ENCODE data around the gene CDK5RAP3. TPM values are rescaled to one million over a fixed set of nuclear protein-coding genes. Genes with fewer than 3 reads are reported as not detected.
"Not testable (repeated sequence)": the region's sequence is repeated elsewhere in the genome, so short reads cannot be mapped to it uniquely, and the experiment has no call there.

CDK5RAP3 gene, protein sequence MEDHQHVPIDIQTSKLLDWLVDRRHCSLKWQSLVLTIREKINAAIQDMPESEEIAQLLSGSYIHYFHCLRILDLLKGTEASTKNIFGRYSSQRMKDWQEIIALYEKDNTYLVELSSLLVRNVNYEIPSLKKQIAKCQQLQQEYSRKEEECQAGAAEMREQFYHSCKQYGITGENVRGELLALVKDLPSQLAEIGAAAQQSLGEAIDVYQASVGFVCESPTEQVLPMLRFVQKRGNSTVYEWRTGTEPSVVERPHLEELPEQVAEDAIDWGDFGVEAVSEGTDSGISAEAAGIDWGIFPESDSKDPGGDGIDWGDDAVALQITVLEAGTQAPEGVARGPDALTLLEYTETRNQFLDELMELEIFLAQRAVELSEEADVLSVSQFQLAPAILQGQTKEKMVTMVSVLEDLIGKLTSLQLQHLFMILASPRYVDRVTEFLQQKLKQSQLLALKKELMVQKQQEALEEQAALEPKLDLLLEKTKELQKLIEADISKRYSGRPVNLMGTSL
- total RNA-seq (2012; rRNA removed) = 35.8 and 42.3 TPM in 2 replicates

DNA sequence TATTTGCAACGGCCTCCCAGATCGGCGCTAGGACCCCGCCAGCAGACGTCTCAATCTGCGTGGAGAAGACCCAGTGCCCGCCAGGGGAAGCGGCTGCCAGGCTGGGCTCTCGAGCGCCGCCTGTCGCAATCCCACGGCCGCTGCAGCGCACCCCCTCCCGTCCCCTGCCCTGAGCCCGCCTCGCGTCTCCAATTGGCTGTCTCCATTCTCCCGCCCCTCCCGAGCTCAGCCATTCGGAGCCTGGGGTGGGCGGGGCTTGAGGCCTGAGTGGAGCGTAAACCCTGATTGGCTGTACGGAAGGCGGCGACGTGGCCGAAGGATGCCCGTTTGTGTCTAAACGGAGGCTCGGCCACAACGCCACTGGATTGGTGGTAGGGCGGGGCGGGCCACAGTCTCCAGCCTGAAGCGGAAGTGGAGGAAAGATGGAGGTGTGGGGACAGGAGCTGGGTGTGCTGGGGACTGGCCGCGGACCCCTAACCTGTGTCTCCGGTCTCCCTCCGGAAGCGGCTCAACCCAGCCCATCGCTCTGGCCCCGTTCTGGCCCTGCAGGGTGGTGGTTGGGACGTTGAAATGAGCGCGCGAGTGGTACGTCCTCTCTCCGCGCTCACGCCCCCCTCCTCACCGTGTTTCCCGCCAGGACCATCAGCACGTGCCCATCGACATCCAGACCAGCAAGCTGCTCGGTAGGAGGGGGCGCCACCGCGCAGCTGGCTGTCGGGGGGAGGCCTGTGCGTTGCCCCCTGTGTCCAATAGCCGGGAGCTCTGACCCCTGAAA, at the start of gene CDK5RAP3:
Gene CDK5RAP3 (plus strand): TSS at position 389 of the 775 bp plus-strand sequence. CDS start 34 bp downstream, at position 423.
- H3K9ac ChIP-seq (ENCODE audit: low read depth, low read length) = peak within 1 kb of the TSS; percentile 87
- H3K4me1 ChIP-seq (ENCODE audit: control insufficient read depth, insufficient read depth, low read length) = peaks cover 28% of the 10 kb centered on the region

DNA sequence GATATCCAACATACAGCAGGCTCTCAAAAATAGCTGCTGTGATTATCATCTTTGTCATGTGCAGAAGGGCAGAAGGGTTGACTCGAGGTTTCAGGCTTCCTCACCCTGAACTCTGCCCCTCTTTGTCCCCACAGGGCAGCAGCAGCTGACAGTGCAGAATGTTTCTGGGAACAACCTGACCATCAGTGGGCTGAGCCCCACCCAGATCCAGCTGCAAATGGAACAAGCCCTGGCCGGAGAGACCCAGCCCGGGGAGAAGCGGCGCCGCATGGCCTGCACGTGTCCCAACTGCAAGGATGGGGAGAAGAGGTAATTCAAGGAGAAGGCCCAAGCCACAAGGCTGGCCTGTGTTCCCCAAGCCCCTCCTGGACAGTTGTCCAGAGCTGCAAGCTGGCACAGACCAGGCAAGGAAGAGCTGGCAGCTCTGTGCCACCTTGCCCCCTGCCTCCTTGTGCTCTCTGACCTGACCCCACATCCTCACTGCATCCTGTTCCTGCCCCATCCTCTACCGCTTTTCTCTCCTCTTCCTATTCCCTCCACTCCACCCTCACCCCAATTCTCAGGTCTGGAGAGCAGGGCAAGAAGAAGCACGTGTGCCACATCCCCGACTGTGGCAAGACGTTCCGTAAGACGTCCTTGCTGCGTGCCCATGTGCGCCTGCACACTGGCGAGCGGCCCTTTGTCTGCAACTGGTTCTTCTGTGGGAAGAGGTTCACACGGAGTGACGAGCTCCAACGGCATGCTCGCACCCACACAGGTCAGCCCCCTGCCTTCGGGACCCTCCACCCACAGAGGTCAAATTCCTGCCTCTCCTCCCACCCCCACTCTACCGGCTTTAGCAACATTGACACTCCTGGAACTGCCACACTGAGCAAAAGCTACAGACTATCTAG, 45.9 kb upstream of the CDK5RAP3 start:
- Histone ChIP-seq H3K9ac (ENCODE audit: low read depth, low read length) (no peak overlapping the region), H3K4me2 (ENCODE audit: low read length) (no peak overlapping the region), H3K4me1 (ENCODE audit: control insufficient read depth, insufficient read depth, low read length) (no peaks in the 10 kb centered on the region), H3K27me3 (ENCODE audit: control insufficient read depth, insufficient read depth, low read length) (no peaks in the 10 kb centered on the region), H3K9me3 (replicated peaks; ENCODE audit: low read length) (no peaks in the 10 kb centered on the region), H3K4me3 (ENCODE audit: low read length) (no peak overlapping the region), H3K36me3 (ENCODE audit: insufficient read depth, low read length) (peaks cover 23% of the 10 kb centered on the region)

More for the DNA sequence above, at the start of gene CDK5RAP3:
- H3K9me3 ChIP-seq (replicated peaks; ENCODE audit: low read length) = no peaks in the 10 kb centered on the region
- H3K4me3 ChIP-seq (ENCODE audit: low read length) = peak within 1 kb of the TSS; percentile 94
- H3K36me3 ChIP-seq (ENCODE audit: insufficient read depth, low read length) = peaks cover 16% of the 10 kb centered on the region
- no peaks in the 10 kb centered on the region for H3K27me3 ChIP-seq (ENCODE audit: control insufficient read depth, insufficient read depth, low read length)
- peak within 1 kb of the TSS; percentile 97 for H3K4me2 ChIP-seq (ENCODE audit: low read length)

DNA sequence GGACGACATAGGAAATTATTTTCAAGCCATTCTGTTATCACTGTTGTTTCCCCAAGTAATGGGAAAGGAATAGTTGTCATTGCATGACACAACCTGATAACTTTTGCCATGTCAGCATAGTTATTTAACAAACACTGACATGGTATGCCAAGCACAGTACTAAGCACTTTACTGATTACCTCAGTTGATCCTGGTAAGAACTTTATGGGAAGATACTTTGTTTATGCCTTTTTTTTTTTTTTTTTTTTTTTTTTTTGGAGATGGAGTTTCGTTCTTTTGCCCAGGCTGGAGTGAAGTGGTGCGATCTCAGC, 45.3 kb upstream of the CDK5RAP3 start:
- Histone ChIP-seq H3K4me3 (ENCODE audit: low read length) (no peak overlapping the region), H3K4me2 (ENCODE audit: low read length) (no peak overlapping the region), H3K9ac (ENCODE audit: low read depth, low read length) (no peak overlapping the region), H3K27me3 (ENCODE audit: control insufficient read depth, insufficient read depth, low read length) (no peaks in the 10 kb centered on the region), H3K36me3 (ENCODE audit: insufficient read depth, low read length) (peaks cover 23% of the 10 kb centered on the region), H3K4me1 (ENCODE audit: control insufficient read depth, insufficient read depth, low read length) (no peaks in the 10 kb centered on the region), H3K9me3 (replicated peaks; ENCODE audit: low read length) (no peaks in the 10 kb centered on the region)

DNA sequence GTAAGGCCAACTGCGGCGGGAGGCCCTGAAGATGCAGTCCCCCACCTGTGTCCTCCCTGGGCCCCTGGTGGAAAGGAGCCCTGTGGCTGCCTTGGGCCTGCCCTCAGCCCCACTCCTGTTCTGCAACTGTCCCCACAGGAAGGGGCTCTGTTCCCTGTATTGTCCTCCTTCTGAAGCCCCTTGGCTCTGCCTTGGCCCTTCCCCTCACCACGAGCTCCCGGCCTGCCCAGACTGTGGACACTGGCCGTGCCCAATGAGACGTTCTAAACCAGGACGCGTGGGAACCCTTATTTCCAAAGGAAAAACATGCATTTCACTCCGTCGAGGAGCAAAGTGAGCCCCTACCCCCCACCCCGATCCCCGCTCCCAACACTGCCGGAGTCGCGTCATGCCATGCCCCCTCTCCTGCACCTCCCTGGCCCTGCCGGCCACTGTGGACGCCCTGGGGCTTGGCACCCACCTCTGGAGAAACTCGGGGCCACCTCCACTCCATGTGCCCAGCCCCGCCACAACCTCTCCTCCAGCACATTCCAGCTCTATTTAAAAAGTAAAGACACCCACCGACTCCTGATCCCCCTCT, 43.0 kb upstream of the CDK5RAP3 start:
- Histone ChIP-seq H3K4me2 (ENCODE audit: low read length) (no peak overlapping the region), H3K4me3 (ENCODE audit: low read length) (no peak overlapping the region), H3K27me3 (ENCODE audit: control insufficient read depth, insufficient read depth, low read length) (no peaks in the 10 kb centered on the region), H3K4me1 (ENCODE audit: control insufficient read depth, insufficient read depth, low read length) (peaks cover 3% of the 10 kb centered on the region), H3K9ac (ENCODE audit: low read depth, low read length) (no peak overlapping the region), H3K36me3 (ENCODE audit: insufficient read depth, low read length) (peaks cover 21% of the 10 kb centered on the region), H3K9me3 (replicated peaks; ENCODE audit: low read length) (no peaks in the 10 kb centered on the region)

DNA sequence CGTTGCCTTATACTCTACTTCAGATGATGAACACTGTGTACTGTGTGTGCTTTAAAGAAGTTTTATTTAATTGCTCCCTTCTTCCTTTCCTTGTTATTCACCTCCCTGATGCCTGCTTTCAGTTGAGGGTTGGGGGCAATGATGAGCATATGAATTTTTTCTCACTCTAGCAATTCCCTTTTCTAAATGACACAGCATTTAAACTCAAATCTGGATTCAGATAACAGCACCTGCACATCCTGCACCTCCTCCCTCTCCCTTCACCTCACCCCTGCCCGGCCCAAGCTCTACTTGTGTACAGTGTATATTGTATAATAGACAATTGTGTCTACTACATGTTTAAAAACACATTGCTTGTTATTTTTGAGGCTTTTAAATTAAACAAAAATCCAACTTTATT, 42.5 kb upstream of the CDK5RAP3 start:
- H3K9me3 ChIP-seq (replicated peaks; ENCODE audit: low read length) = no peaks in the 10 kb centered on the region
- no peaks in the 10 kb centered on the region for H3K27me3 ChIP-seq (ENCODE audit: control insufficient read depth, insufficient read depth, low read length)
- peaks cover 3% of the 10 kb centered on the region for H3K4me1 ChIP-seq (ENCODE audit: control insufficient read depth, insufficient read depth, low read length)
- no peak overlapping the region for H3K9ac ChIP-seq (ENCODE audit: low read depth, low read length)
- no peak overlapping the region for H3K4me2 ChIP-seq (ENCODE audit: low read length)
- no peak overlapping the region for H3K4me3 ChIP-seq (ENCODE audit: low read length)
- H3K36me3 ChIP-seq (ENCODE audit: insufficient read depth, low read length) = peaks cover 16% of the 10 kb centered on the region

DNA sequence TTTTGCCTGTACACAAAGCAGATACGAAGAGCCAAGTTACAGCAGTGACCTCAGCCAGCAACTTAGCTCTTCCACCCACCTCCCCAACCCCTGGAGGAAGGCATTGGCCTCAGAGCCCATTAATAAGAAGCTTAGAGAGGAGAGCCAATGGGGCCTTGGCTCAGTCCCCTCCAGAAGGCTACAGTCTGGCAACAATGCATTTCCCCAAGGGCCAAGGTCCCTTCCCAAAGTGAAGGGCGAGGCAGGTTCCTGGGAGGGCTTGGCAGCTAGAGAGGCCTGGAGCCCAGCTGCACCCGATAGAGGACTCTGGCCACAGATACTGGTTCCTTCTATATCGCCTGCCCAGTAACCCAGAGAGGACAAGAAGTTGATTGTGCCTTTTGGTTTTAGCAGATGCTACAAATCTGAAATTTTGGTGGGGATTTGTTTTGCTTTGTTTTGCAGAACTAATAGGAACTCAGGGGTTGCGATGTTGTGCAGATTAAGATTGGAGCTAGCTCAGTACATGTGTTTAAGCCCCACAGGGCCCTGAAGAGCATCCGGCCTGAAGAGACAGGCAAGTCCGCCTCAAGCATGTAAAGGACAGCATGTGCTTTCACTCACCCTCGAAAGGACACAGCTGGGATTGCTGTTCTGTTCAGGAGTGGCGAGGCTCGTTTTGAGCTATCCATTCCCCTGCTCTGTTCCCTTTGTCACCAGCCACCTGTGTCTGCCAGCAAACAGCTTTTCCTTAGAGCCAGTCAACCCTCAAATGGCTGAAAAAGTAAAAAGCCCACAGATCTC, 41.5 kb upstream of the CDK5RAP3 start:
- H3K4me2 ChIP-seq (ENCODE audit: low read length) = no peak overlapping the region
- no peak overlapping the region for H3K4me3 ChIP-seq (ENCODE audit: low read length)
- H3K36me3 ChIP-seq (ENCODE audit: insufficient read depth, low read length) = peaks cover 15% of the 10 kb centered on the region
- no peaks in the 10 kb centered on the region for H3K9me3 ChIP-seq (replicated peaks; ENCODE audit: low read length)
- no peaks in the 10 kb centered on the region for H3K27me3 ChIP-seq (ENCODE audit: control insufficient read depth, insufficient read depth, low read length)
- H3K9ac ChIP-seq (ENCODE audit: low read depth, low read length) = no peak overlapping the region
- H3K4me1 ChIP-seq (ENCODE audit: control insufficient read depth, insufficient read depth, low read length) = peaks cover 3% of the 10 kb centered on the region

DNA sequence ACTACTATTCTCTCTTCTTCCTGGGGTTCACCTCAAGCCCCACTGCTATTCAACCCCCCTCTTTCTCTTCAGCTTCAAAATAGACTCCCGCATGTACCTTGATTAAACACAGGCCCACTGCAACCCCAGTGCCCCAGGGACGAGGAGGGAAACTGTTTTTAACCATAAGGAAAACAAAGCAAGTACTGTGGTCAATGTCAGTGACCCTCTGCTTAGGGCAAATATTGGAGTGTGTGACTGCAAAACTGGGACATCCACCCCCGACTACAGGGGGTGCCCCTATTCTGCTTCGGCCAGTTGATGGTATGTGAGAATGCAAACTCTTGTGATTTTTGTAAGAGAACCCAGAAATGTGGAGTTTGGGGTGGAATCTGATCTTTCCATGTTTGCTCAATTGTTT, 39.1 kb upstream of the CDK5RAP3 start:
- no peaks in the 10 kb centered on the region for H3K27me3 ChIP-seq (ENCODE audit: control insufficient read depth, insufficient read depth, low read length)
- no peak overlapping the region for H3K4me3 ChIP-seq (ENCODE audit: low read length)
- no peak overlapping the region for H3K9ac ChIP-seq (ENCODE audit: low read depth, low read length)
- H3K36me3 ChIP-seq (ENCODE audit: insufficient read depth, low read length) = peaks cover 2% of the 10 kb centered on the region
- no peaks in the 10 kb centered on the region for H3K9me3 ChIP-seq (replicated peaks; ENCODE audit: low read length)
- H3K4me2 ChIP-seq (ENCODE audit: low read length) = no peak overlapping the region
- peaks cover 13% of the 10 kb centered on the region for H3K4me1 ChIP-seq (ENCODE audit: control insufficient read depth, insufficient read depth, low read length)

DNA sequence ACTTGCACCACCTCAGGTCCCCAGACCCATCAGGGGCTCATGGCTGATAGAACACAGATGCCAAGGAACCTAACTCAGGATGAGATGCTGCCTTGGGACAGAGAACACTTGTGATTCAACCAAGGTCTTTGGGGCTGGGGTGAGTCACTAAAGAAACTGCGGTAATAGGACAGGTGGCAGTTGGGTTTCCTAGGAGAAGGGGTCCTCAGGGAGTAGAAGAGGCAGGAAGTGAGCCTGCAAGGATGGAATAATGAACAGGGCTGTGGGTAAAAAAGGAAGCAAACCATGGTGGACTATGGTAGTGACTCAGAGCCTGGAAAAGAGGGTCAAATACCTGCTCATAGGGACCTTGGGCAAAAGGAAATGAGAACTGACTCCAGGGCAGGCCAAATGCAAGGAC, 36.1 kb upstream of the CDK5RAP3 start:
- H3K4me1 ChIP-seq (ENCODE audit: control insufficient read depth, insufficient read depth, low read length) = peaks cover 13% of the 10 kb centered on the region
- H3K36me3 ChIP-seq (ENCODE audit: insufficient read depth, low read length) = no peaks in the 10 kb centered on the region
- H3K27me3 ChIP-seq (ENCODE audit: control insufficient read depth, insufficient read depth, low read length) = no peaks in the 10 kb centered on the region
- H3K4me3 ChIP-seq (ENCODE audit: low read length) = no peak overlapping the region
- no peak overlapping the region for H3K9ac ChIP-seq (ENCODE audit: low read depth, low read length)
- H3K9me3 ChIP-seq (replicated peaks; ENCODE audit: low read length) = no peaks in the 10 kb centered on the region
- no peak overlapping the region for H3K4me2 ChIP-seq (ENCODE audit: low read length)

DNA sequence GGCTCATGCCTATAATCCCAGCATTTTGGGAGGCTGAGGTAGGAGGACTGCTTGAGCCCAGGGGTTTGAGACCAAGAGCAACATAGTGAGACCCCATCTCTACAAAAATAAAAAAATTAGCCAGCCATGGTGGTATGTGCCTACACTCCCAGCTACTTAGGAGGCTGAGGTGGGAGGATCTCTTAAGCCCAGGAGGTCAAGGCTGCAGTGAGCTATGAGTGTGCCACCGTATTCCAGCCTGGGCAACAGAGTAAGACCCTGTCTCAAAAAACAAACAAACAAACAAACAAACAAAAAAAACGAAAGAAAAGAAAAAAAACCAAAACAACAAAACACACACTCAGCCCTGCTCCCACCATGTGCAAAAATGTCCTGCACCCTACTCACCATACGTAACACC, 35.4 kb upstream of the CDK5RAP3 start:
- not testable (repeated sequence) for H3K4me3 ChIP-seq (ENCODE audit: low read length); H3K9ac ChIP-seq (ENCODE audit: low read depth, low read length); H3K27me3 ChIP-seq (ENCODE audit: control insufficient read depth, insufficient read depth, low read length); H3K9me3 ChIP-seq (replicated peaks; ENCODE audit: low read length); H3K36me3 ChIP-seq (ENCODE audit: insufficient read depth, low read length); H3K4me2 ChIP-seq (ENCODE audit: low read length)
- H3K4me1 ChIP-seq (ENCODE audit: control insufficient read depth, insufficient read depth, low read length) = peaks cover 13% of the 10 kb centered on the region

DNA sequence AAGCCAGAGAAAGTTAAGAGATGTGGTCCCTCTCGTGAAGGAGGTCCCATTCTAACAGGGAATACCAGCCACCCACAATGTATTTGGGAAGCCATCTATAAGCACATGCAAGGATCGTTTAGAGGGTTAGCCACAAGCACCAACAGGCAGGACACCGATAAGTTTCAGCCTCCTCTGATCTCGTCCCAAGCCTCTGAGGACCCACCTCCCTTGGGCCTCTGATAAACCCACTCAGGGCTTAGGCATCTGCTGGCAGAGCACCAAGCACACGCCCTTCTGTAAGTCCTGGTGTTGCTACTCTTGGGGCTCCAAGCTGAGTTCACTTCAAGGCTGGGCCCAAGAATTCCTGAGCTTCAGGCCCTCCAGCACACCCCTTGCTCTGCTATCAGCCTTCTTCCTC, 35.0 kb upstream of the CDK5RAP3 start:
- Histone ChIP-seq H3K4me1 (ENCODE audit: control insufficient read depth, insufficient read depth, low read length) (peaks cover 16% of the 10 kb centered on the region), H3K9ac (ENCODE audit: low read depth, low read length) (no peak overlapping the region), H3K36me3 (ENCODE audit: insufficient read depth, low read length) (no peaks in the 10 kb centered on the region)

More for the DNA sequence above, 35.0 kb upstream of the CDK5RAP3 start:
- H3K27me3 ChIP-seq (ENCODE audit: control insufficient read depth, insufficient read depth, low read length) = no peaks in the 10 kb centered on the region
- H3K9me3 ChIP-seq (replicated peaks; ENCODE audit: low read length) = no peaks in the 10 kb centered on the region
- H3K4me3 ChIP-seq (ENCODE audit: low read length) = no peak overlapping the region
- H3K4me2 ChIP-seq (ENCODE audit: low read length) = no peak overlapping the region

All from skeletal muscle satellite cell (primary cell).